GM19395 (cell line): ENCODE results near the gene NME4.
A peak's percentile ranks its signal among the peaks of the same experiment; 100 is the strongest.

Experiments
- ATAC-seq: cut with Tn5 transposase; IDR thresholded peaks from one replicate; pipeline ENCODE4 v1.9.1; 2021; ENCODE audit warnings: mild to moderate bottlenecking, moderate library complexity; ENCODE audit not compliant: unreplicated experiment

The NME4 gene

DNA sequence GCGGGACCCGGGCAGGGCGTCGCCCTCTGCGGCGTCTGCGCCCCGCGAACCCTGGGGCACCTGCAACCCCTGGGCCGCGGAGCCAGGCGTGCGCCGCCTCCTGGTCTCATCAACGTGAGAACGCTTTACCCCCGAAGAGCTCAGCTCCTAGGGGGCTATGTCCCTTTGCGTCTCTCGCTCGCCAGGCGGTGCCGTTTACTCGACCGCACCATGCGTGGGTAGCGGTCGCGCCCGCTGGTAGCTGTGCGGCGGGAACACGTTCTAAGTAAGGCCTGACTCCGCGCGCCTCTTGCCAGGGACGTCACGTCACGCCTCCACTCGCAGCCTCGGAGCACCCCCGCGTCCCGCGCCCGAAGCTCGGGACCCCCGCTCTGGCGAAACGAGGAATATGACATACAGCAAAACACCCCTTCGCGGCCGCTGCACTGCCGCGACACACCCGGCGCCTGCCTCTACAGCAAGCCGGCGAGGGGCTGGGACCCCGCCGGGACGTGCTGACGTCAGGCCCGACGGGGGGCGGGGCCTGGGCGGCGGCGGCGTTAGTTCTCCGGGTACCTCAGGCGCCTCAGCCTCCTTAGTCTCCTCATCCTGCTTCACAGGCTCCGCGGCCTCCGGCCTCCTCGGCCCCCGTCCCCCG lies 28.2 kb downstream of the NME4 start, which contains the start of gene RAB11FIP3:
RAB11FIP3 (plus strand) TSS at position 568 of the 637 bp plus-strand sequence. CDS start 358 bp downstream, outside the sequence.
- ATAC-seq: peak; percentile 84

DNA sequence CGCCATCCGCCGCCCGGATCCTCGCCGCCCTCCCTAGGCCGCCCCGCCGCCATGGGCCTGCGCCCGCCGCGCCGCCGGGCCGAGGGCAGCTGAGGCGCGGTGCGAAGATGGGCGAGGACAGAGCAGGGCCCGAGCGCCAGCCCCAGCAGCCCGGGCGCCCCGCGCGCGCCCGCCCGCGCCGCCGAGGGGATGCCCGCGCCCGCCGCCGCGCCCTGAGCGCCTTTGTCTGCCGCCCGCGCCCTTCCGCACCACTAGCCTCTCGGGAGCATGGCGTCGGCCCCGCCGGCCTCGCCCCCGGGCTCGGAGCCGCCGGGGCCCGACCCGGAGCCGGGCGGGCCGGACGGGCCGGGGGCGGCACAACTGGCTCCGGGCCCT lies 28.7 kb downstream of the NME4 start:
- peak; percentile 42 for ATAC-seq

DNA sequence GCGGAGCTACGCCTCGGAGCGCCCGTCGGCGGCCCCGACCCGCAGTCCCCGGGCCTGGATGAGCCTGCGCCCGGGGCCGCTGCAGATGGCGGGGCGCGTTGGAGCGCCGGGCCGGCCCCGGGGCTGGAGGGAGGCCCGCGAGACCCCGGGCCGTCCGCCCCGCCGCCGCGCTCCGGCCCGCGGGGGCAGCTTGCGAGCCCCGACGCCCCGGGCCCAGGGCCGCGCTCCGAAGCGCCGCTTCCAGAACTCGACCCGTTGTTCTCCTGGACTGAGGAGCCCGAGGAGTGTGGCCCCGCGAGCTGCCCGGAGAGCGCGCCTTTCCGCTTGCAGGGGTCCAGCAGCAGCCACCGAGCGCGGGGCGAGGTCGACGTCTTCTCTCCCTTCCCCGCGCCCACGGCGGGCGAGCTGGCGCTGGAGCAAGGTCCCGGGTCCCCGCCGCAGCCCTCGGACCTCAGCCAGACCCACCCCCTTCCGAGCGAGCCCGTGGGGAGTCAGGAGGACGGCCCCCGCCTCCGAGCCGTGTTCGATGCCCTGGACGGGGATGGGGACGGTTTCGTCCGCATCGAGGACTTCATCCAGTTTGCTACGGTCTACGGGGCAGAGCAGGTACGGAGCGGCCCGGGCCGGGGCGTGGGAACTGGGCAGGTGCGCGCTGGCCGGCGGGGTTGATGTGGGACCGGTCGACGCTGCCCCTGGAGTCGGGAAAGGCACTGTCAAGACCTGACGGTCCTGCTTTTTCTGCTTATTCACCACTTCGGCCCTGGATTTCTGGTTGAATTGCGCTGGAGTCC lies 29.3 kb downstream of the NME4 start:
- peak; percentile 10 for ATAC-seq

DNA sequence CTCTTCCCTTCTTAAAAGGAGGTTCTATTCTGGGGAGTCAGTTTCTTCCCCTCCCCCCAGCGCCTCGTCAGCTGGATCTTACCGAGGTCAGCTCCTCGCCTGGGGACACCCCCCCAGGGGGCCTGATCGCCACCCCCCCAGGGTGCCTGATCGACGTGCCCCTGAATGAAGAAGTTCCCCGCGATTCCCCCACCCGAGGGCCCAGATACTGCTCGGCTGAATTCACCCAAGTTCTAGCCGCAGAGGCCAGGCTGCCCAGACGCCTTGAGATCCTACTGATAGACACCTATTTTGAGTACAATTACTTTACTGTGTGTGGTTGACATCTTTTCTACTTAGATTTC lies 29.9 kb downstream of the NME4 start:
- ATAC-seq: no peak

DNA sequence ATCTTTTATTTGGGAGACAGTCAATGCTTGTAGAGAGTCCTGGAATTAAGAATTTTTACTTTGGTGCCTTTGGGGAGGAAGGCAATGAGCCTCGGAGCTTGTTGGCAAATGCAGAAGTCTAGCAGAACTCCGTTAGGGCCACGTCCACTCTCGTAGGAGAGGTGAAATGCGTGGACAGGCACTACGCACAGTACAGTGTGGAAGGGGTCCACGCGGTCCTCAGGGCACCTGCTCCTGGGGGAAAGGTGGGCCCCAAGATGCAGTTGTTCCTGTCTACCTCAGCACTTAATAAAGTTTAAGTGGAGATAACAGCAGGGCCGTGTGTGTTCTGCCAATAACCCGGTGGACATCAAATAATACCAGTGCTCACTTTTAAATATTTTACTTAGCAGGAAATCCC lies 30.3 kb downstream of the NME4 start:
- no peak for ATAC-seq

DNA sequence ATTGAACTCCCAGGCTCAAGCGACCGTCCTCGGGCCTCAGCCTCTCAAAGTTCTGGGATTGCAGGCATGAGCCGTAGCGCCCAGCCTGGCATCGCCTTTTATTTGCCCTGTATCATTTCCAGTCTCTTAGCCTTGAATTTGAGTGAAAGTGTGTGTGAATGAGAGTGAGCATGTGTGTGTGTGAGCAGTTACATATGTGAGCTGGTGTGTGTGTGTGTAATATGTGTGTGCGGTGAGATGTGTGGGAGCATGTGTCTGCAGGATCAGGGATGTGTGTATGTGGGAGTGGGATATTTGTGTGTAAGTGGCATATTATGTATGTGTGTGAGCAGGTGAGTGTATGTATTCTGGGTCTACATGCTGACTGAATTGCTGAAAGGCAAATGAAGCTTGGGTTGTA lies 33.9 kb downstream of the NME4 start:
- ATAC-seq: no peak

DNA sequence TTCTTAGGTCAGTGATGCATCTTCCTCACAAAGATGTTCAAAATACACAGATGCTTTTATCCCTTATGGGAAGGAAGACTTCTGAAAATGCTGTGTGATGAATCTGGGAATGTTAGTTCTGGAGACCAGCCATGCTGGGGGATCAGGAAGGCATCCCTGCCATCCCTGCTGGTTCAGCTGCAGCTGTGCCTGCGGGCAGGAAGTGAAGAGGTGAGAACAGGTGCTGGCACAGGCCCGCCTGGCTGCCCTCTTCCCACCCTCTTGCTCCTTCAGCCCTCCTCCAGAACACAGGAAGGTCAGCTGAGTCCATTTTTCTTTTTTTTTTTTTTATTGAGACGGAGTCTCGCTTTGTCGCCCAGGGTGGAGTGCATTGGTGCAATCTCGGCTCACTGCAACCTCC lies 43.6 kb downstream of the NME4 start:
- no peak for ATAC-seq

DNA sequence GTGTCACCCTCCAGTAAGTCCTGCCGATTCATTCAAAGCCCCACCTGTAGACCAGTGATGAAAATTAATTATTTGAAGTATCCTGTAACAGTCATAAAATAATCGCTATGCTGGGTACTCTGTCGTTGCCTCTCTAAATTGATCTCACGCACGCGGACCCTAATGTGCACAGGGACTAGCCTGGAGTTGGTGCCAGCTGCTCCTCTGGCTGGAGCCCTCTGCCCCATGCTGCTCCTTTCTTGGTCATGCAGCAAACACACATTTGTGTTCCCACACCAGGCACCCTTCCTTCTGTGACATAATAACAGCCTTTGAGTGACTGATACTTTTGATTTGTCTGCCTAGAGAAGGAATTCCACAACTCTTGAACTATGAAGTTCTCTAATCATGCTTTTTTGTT lies 44.4 kb downstream of the NME4 start:
- no peak for ATAC-seq

DNA sequence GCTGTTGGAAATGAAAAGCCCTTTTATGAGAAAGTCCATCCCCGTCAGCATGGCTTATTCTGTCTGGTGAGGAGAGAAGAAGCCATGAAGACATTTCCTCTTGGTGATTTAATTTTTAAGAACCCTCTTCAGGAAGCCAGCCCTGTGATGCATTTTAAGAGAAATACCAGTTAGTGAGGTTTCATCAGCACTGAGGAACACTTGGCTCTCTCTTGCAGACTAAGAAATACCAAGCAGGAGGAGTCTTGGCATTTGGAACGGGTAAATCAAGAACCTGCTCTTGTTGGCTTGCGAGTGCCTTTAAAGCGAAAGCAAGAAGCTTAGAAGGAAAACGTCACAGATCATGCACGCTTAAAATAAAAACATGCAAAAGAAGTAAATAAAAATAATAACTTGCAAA lies 46.0 kb downstream of the NME4 start:
- ATAC-seq: no peak

DNA sequence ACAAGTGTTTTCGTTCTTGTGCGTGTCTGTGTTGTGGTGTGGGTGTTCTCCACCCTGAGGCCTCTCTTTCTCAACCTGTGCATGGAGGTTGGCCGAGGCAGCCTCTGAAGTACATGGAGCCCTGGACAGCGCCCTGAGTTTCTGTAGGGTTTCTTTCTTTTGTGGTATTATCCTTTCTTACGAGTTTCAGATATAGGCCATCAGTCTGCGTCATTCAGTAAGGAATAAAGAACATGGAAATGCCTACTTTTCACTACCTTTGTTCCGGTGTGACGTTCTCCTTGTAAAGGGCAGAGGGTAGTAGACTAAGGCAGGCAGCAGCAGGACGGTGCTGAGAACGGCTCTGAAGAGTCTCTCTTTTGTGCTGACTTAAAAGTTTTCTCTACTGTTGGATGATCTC lies 47.0 kb downstream of the NME4 start:
- ATAC-seq: no peak

DNA sequence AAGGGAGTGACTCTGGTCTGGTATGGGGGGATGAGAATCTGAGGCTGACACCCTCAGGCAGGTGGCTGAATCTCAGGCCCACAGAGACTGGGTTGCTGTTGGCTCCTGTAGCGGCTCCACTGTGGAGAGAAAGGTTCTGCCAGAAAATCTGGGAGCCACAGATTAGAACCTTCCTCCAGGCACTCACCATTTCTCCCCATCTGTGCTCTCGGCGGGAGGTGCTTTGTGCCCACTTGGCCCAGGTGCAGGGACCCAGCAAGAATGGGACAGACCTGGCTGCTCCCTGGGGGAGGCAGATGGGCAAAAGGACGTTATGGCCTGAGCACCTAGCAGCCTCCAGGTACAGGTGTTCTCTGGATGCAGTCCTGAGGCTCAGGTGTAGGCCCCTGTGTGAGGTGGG lies 48.6 kb downstream of the NME4 start:
- no peak for ATAC-seq
